K562 (cell line): ENCODE data around the gene SEC24C. TPM values are rescaled to one million over a fixed set of nuclear protein-coding genes. Genes with fewer than 3 reads are reported as not detected.

Experiments
- MGA ChIP-seq: fragments of 450-650 bp; IDR thresholded peaks from 2 replicates; pipeline ENCODE4 v1.6.1; 2016; ENCODE audit warnings: mild to moderate bottlenecking, moderate library complexity
- REST ChIP-seq, 2 experiments: fragments of 450-650 bp; formaldehyde crosslinking in 1 of 2; IDR thresholded peaks; 2 replicates each; pipeline versions ENCODE4 v1.4.0 to v1.6.1; 2014 to 2020; ENCODE audit warnings: mild to moderate bottlenecking in 2 of 2, borderline replicate concordance in 1 of 2, low read depth in 1 of 2
- TFE3 ChIP-seq: fragments of 450-650 bp; formaldehyde crosslinking; IDR thresholded peaks from 2 replicates; pipeline ENCODE4 v1.4.0; 2020; ENCODE audit warnings: mild to moderate bottlenecking, mixed read lengths
- polyA plus RNA-seq, 8 experiments: library from polyadenylated mRNA; depleted of rRNA in 4 of 8; stranded (reverse) in 5 of 8; unstranded in 3 of 8; fragments of >200 nt; fragmentation: Nextera tagmentation in 2 of 8; fragmentation: Illumina TruSeq in 1 of 8; extraction: Ambion mirVana in 2 of 8; extraction: Trizol in 1 of 8; gene quantifications; 2 replicates each; pipeline versions ENCODE4 v1.2.1 to v1.2.3, GENCODE V29; 2011 to 2014; ENCODE audit warnings: inconsistent platforms in 1 of 8, missing spikeins in 1 of 8
- total RNA-seq, 7 experiments: library from RNA; depleted of rRNA in 6 of 7; stranded (reverse); fragments of >200 nt in 6 of 7; fragmentation: Illumina TruSeq in 2 of 7; extraction: Trizol in 2 of 7; gene quantifications; 2 replicates each; pipeline versions ENCODE4 v1.2.1 to v1.2.3, GENCODE V29; 2011 to 2021; ENCODE audit warnings: low replicate concordance in 1 of 7

SEC24C gene
- total and polyA plus RNA-seq, 9 of the 15 experiments (the other 6 are each of a cell fraction or from before 2014, with no cell fraction given) = 19.0 to 115 (median 70.5) TPM

GRCh38 chr10:73772281-73773151, 28.3 kb downstream of the SEC24C start (continued):
- TF ChIP-seq MGA = no peak
- peak; percentile 31; the same call in 1 of the 2 replicates for TF ChIP-seq REST (IDR thresholded peaks at IDR 0.05; ENCODE audit: borderline replicate concordance)
- TF ChIP-seq REST (CRISPR knock-in tag; IDR thresholded peaks at IDR 0.05; ENCODE audit: low read depth) = peak; percentile 91
- peak; percentile 4; the same call in 1 of the 2 replicates for TF ChIP-seq TFE3 (CRISPR knock-in tag)
